HepG2 (cell line): Measurements from ENCODE around the gene ERBB4. TPM values are rescaled to one million over a fixed set of nuclear protein-coding genes. Genes with fewer than 3 reads are reported as not detected.

Source experiments
- ATAC-seq: fragments of 200-7000 bp; cut with Tn5 transposase; 3 replicates; pipeline ENCODE4 v1.9.1; 2020; ENCODE audit warnings: mild to moderate bottlenecking, moderate library complexity
- BruUV-seq: library from RNA; stranded (reverse); fragments of 400-500 nt; replicated peaks from 2 replicates; lab custom pipeline; 2021; lab: Mats Ljungman, UMichigan
- CTCF ChIA-PET: fragments of 300-600 bp; formaldehyde crosslinking; extraction: SDS; loops from one replicate; lab custom pipeline; 2021; ENCODE audit warnings: low total read pairs, inconsistent platforms, low intra/inter-chr PET ratio; lab: Yijun Ruan, JAX
- POLR2A ChIA-PET: fragments of 350-600 bp; sonication (Branson Sonifier 250); formaldehyde crosslinking; loops from one replicate; lab custom pipeline; 2020; ENCODE audit warnings: antibody characterized with exemption, inconsistent platforms; lab: Yijun Ruan, JAX
- DNase-seq: peaks from one replicate; pipeline ENCODE4 v3.0.0-alpha.2; 2015; ENCODE audit warnings: low spot score
- FAIRE-seq: peaks from 3 replicates; lab custom pipeline; 2011; peaks lifted over from hg19 to GRCh38; lab: Jason Lieb, UNC
- H2AFZ ChIP-seq: one replicate; pipeline ENCODE4 v1.6.1; 2011; ENCODE audit warnings: low read length, inconsistent platforms
- H3K27ac ChIP-seq: fragments of 300-600 bp; 3 replicates; pipeline ENCODE4 v1.8.0; 2011; ENCODE audit warnings: mixed run types, mild to moderate bottlenecking, mixed read lengths, low read length, inconsistent platforms; ENCODE audit not compliant: insufficient read depth; ENCODE audit errors: extremely low read length
- H3K27me3 ChIP-seq, 2 experiments: fragments of 200-600 bp in 1 of 2; 2 replicates in 1 of 2; 3 replicates in 1 of 2; pipeline versions ENCODE4 v1.6.0 to v1.8.0; 2011; ENCODE audit warnings: low read length in 2 of 2, mild to moderate bottlenecking in 2 of 2, moderate library complexity in 2 of 2, inconsistent platforms in 1 of 2; ENCODE audit not compliant: insufficient read depth in 2 of 2, control insufficient read depth in 1 of 2
- H3K36me3 ChIP-seq, 2 experiments: fragments of 200-600 bp in 1 of 2; replicated peaks in 1 of 2; 2 replicates in 1 of 2; 3 replicates in 1 of 2; pipeline versions ENCODE4 v1.5.1 to v1.8.0; 2011; ENCODE audit warnings: low read length in 2 of 2, inconsistent platforms in 1 of 2; ENCODE audit not compliant: insufficient read depth in 2 of 2, control insufficient read depth in 1 of 2
- H3K4me1 ChIP-seq: 2 replicates; pipeline ENCODE4 v1.5.1; 2012; ENCODE audit warnings: low read length, inconsistent platforms; ENCODE audit not compliant: insufficient read depth
- H3K4me2 ChIP-seq: 2 replicates; pipeline ENCODE4 v1.6.0; 2011; ENCODE audit warnings: low read depth, low read length, inconsistent platforms
- H3K4me3 ChIP-seq, 3 experiments: fragments of 200-600 bp in 1 of 3; sonication (generic), shearing (Covaris generic) in 1 of 3; replicated peaks in 1 of 3; 2 replicates each; pipeline ENCODE4 v1.5.1; 2011 to 2016; ENCODE audit warnings: low read length in 3 of 3, inconsistent platforms in 2 of 3, low read depth in 2 of 3, mild to moderate bottlenecking in 2 of 3, control low read depth in 1 of 3, mixed read lengths in 1 of 3; ENCODE audit not compliant: insufficient read depth in 1 of 3
- H3K79me2 ChIP-seq: one replicate; pipeline ENCODE4 v1.6.1; 2011; ENCODE audit warnings: low read length, inconsistent platforms; ENCODE audit not compliant: insufficient read depth
- H3K9ac ChIP-seq: 2 replicates; pipeline ENCODE4 v1.6.0; 2011; ENCODE audit warnings: mild to moderate bottlenecking, low read depth, low read length, inconsistent platforms; ENCODE audit not compliant: insufficient read depth
- H3K9me3 ChIP-seq: 2 replicates; pipeline ENCODE4 v1.5.1; 2012; ENCODE audit warnings: mild to moderate bottlenecking, low read length
- H4K20me1 ChIP-seq: 2 replicates; pipeline ENCODE4 v1.6.0; 2011; ENCODE audit warnings: inconsistent platforms, mild to moderate bottlenecking, low read length, moderate library complexity; ENCODE audit not compliant: insufficient read depth
- DDIT3 ChIP-seq: sonication (generic); formaldehyde crosslinking; IDR thresholded peaks from 2 replicates; pipeline ENCODE4 v1.4.0; 2020; ENCODE audit warnings: mild to moderate bottlenecking, missing genetic modification reagents
- ELF4 ChIP-seq: sonication (generic); formaldehyde crosslinking; IDR thresholded peaks from 2 replicates; pipeline ENCODE4 v1.5.0; 2020; ENCODE audit warnings: missing genetic modification reagents, mild to moderate bottlenecking, moderate library complexity, borderline replicate concordance
- HMG20A ChIP-seq: IDR thresholded peaks from 2 replicates; pipeline ENCODE4 v1.6.1; 2016; ENCODE audit warnings: borderline replicate concordance
- KDM3A ChIP-seq: IDR thresholded peaks from 2 replicates; pipeline ENCODE4 v1.6.1; 2018; ENCODE audit warnings: low read depth, missing compliant biosample characterization
- NR3C1 ChIP-seq: sonication (generic); formaldehyde crosslinking; IDR thresholded peaks from 2 replicates; pipeline ENCODE4 v1.4.0; 2020; ENCODE audit warnings: missing genetic modification reagents
- REXO4 ChIP-seq: sonication (generic); formaldehyde crosslinking; IDR thresholded peaks from 2 replicates; pipeline ENCODE4 v1.8.0; 2022; ENCODE audit warnings: missing genetic modification reagents, mild to moderate bottlenecking, borderline replicate concordance
- SCMH1 ChIP-seq: sonication (generic); formaldehyde crosslinking; IDR thresholded peaks from 2 replicates; pipeline ENCODE4 v1.9.0; 2021; ENCODE audit warnings: missing genetic modification reagents, mild to moderate bottlenecking, borderline replicate concordance
- TRIM24 ChIP-seq: sonication (generic); formaldehyde crosslinking; IDR thresholded peaks from 2 replicates; pipeline ENCODE4 v1.8.0; 2022; ENCODE audit warnings: mild to moderate bottlenecking, missing genetic modification reagents
- XRCC5 ChIP-seq: fragments of 200-400 bp; formaldehyde crosslinking; optimal IDR thresholded peaks from 2 replicates; pipeline ENCODE3; 2017; ENCODE audit warnings: mild to moderate bottlenecking, low read length
- ZBTB34 ChIP-seq: sonication (generic); formaldehyde crosslinking; IDR thresholded peaks from 2 replicates; pipeline ENCODE4 v1.8.0; 2022; ENCODE audit warnings: mild to moderate bottlenecking, missing genetic modification reagents
- ZNF367 ChIP-seq: sonication (generic); formaldehyde crosslinking; IDR thresholded peaks from 2 replicates; pipeline ENCODE4 v1.4.0; 2020; ENCODE audit warnings: missing genetic modification reagents, borderline replicate concordance
- ZNF503 ChIP-seq: sonication (generic); formaldehyde crosslinking; IDR thresholded peaks from 2 replicates; pipeline ENCODE4 v1.4.0; 2020; ENCODE audit warnings: missing genetic modification reagents
- ZNF761 ChIP-seq: sonication (generic); formaldehyde crosslinking; conservative IDR thresholded peaks from 2 replicates; pipeline ENCODE4 v1.4.0; 2020; ENCODE audit warnings: mild to moderate bottlenecking, missing genetic modification reagents
- ZSCAN29 ChIP-seq: sonication (generic); formaldehyde crosslinking; conservative IDR thresholded peaks from 2 replicates; pipeline ENCODE4 v1.4.0; 2020; ENCODE audit warnings: mild to moderate bottlenecking, missing genetic modification reagents
- WGBS: methylation state at CpG from one replicate; pipeline ENCODE4 v1.1.6; 2017; ENCODE audit warnings: low lambda C conversion rate; 5-methylcytosine and 5-hydroxymethylcytosine counted together
- in situ Hi-C: cut with HindIII; loops from 2 replicates; pipeline ENCODE4 v1.10.0; 2017; ENCODE audit warnings: low pct_unique_long_range_greater_than_20kb; ENCODE audit not compliant: extremely low pct_ligation_motif_present
- intact Hi-C: fragments of 100-400 bp; cut with micrococcal nuclease; formaldehyde crosslinking; loops from one replicate; pipeline ENCODE4 v1.10.0; 2022; ENCODE audit not compliant: unreplicated experiment
- polyA plus RNA-seq, 8 experiments: library from polyadenylated mRNA; depleted of rRNA in 3 of 8; stranded (reverse) in 7 of 8; unstranded in 1 of 8; fragments of >200 nt; fragmentation: Illumina TruSeq in 4 of 8; extraction: Trizol in 4 of 8; gene quantifications; 2 replicates each; pipeline versions ENCODE4 v1.2.1 to v1.2.3, GENCODE V29; 2011 to 2016; ENCODE audit warnings: low read depth in 4 of 8, missing spikeins in 1 of 8, mixed read lengths in 1 of 8; ENCODE audit not compliant: insufficient read depth in 1 of 8
- total RNA-seq, 5 experiments: library from RNA; depleted of rRNA; stranded (reverse); fragments of >200 nt; fragmentation: Illumina TruSeq; extraction: Trizol; gene quantifications; 2 replicates each; pipeline ENCODE4 v1.2.3, GENCODE V29; 2016; ENCODE audit warnings: low read depth in 1 of 5

ERBB4 gene
- total and polyA plus RNA-seq, 2 of the 13 experiments (the other 11 are each of a cell fraction or from before 2014, with no cell fraction given) = not detected

- TF ChIP-seq SCMH1 = no peak
- no peak for TF ChIP-seq ZNF503 (CRISPR knock-in tag)
Measured at GRCh38 chr2:211514049-211514448, 1024.6 kb downstream of the ERBB4 start (continued).

- Histone ChIP-seq H3K4me1 (no peaks in the 10 kb centered on the region), H3K4me2 (no peak overlapping the region), H3K79me2 (no peaks in the 10 kb centered on the region), H3K9ac (no peak overlapping the region), H4K20me1 (no peaks in the 10 kb centered on the region), H3K4me3 (no peak overlapping the region), H3K27ac (no peak overlapping the region), H3K36me3 (no peaks in the 10 kb centered on the region), H3K9me3 (no peaks in the 10 kb centered on the region), H3K27me3 (0 out of 5 replicates have a peak, but pooled peaks cover 0 to 8% of the 10 kb centered on the region in 2 experiments), H2AFZ (no peak overlapping the region)
- FAIRE-seq (no peak), ATAC-seq (no peak), DNase-seq (no peak)
- intact Hi-C loops = no loop called here
- CTCF ChIA-PET = no interaction called here
- in situ Hi-C loops = no loop called here
- WGBS = 32% methylated on average over 3 of the region's 3 CpGs
- BruUV-seq = no TSS peak
- TF ChIP-seq ZNF367 (CRISPR knock-in tag) = no peak
- no peak for TF ChIP-seq XRCC5
- POLR2A ChIA-PET = no interaction called here
Measured at GRCh38 chr2:211513446-211513845, 1025.2 kb downstream of the ERBB4 start.

GRCh38 chr2:211512806-211513205 lies 1025.8 kb downstream of the ERBB4 start:
- Histone ChIP-seq H3K79me2 (no peaks in the 10 kb centered on the region), H3K9me3 (no peaks in the 10 kb centered on the region), H3K27me3 (0 out of 5 replicates have a peak, but pooled peaks cover 0 to 8% of the 10 kb centered on the region in 2 experiments), H3K36me3 (no peaks in the 10 kb centered on the region), H3K4me1 (no peaks in the 10 kb centered on the region), H3K27ac (no peak overlapping the region), H3K9ac (no peak overlapping the region), H4K20me1 (no peaks in the 10 kb centered on the region), H2AFZ (no peak overlapping the region), H3K4me2 (no peak overlapping the region), H3K4me3 (no peak overlapping the region)
- ATAC-seq (no peak), FAIRE-seq (no peak), DNase-seq (no peak)
- ChIA-PET POLR2A (no interaction called here), CTCF (no interaction called here)
- no TSS peak for BruUV-seq
- intact Hi-C loops = no loop called here
- 1% methylated on average over 3 of the region's 3 CpGs for WGBS
- in situ Hi-C loops = no loop called here
- TF ChIP-seq ELF4 (CRISPR knock-in tag) (no peak), NR3C1 (CRISPR knock-in tag) (no peak), ZSCAN29 (CRISPR knock-in tag) (no peak), DDIT3 (CRISPR knock-in tag) (no peak), REXO4 (CRISPR knock-in tag) (no peak), KDM3A (no peak), HMG20A (no peak), ZBTB34 (CRISPR knock-in tag) (no peak), ZNF761 (CRISPR knock-in tag) (no peak), TRIM24 (CRISPR knock-in tag) (no peak)
